ENCODE data around the gene LRP11. TPM values are rescaled to one million over a fixed set of nuclear protein-coding genes. Genes with fewer than 3 reads are reported as not detected.
A peak's percentile ranks its signal among the peaks of the same experiment; 100 is the strongest.
"Not testable (repeated sequence)": the region's sequence is repeated elsewhere in the genome, so short reads cannot be mapped to it uniquely, and the experiment has no call there.

The LRP11 gene, protein sequence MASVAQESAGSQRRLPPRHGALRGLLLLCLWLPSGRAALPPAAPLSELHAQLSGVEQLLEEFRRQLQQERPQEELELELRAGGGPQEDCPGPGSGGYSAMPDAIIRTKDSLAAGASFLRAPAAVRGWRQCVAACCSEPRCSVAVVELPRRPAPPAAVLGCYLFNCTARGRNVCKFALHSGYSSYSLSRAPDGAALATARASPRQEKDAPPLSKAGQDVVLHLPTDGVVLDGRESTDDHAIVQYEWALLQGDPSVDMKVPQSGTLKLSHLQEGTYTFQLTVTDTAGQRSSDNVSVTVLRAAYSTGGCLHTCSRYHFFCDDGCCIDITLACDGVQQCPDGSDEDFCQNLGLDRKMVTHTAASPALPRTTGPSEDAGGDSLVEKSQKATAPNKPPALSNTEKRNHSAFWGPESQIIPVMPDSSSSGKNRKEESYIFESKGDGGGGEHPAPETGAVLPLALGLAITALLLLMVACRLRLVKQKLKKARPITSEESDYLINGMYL
- total RNA-seq (2014; rRNA removed) = 46.6 and 50.9 TPM in 2 replicates
- 12.6 TPM for polyA plus RNA-seq (2012)

DNA sequence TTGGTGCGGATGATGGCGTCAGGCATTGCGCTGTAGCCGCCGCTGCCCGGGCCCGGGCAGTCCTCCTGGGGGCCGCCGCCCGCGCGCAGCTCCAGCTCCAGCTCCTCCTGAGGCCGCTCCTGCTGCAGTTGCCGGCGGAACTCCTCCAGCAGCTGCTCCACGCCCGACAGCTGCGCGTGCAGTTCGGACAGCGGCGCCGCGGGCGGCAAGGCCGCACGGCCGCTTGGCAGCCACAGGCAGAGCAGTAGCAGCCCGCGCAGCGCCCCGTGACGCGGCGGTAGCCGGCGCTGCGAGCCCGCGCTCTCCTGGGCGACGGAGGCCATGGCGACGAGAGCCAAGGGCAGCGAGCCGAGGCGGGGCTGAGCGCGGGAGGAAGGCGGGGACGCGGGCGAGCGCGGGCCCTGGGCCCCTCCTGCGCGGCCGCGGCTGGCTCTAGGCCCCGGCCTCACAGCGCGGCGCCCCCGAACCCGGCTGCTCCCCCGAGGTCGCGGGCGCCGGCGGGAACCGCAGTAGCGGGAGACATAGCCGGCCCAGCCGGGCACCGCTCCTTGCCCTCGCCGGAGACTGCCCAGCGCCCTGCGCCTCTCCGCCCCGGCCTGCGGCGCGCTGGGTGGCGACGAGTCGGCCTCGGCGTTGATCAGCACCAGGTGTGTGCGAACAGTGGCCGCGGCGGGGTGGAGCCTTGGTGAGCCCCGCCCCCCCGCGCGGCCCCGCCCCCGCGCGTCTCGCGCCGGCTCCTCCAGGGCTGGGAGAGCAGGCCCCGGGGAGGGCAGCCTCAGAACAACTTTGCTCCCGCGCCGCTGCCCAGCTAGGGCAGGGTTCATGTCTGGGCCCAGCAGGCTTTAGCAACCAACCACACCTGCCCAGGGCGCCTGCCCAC lies at the start of gene LRP11:
Gene LRP11, minus strand, starts transcription at position 662 of the 880 bp plus-strand sequence. Its CDS starts 339 bp downstream, at position 323.
- DNase-seq (ENCODE audit: low read depth) = peak; percentile 83

- no peak for DNase-seq (ENCODE audit: low read depth)
Observed at GRCh38 chr6:149913540-149914240, 49.5 kb upstream of the LRP11 start.

DNA sequence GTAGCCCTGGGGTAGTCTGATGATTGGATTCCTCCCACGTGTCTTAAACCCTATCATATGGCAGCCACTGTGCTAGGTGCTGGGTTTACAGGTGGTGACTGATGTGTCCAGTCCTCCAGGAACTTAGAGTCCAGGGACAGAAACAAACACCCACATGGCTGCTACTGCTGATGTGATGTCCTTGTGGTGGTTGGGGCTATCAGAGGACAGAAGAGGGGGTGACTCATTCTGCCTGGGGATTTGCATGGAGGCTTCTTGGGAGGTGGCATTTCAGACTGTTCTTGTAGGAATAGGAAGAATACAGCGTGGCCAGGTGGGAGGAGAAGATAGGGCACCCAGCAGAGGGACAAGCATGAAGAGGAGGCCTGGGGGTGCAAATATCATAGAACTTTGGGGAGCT lies 48.9 kb upstream of the LRP11 start:
- DNase-seq (ENCODE audit: low read depth) = no peak

DNA sequence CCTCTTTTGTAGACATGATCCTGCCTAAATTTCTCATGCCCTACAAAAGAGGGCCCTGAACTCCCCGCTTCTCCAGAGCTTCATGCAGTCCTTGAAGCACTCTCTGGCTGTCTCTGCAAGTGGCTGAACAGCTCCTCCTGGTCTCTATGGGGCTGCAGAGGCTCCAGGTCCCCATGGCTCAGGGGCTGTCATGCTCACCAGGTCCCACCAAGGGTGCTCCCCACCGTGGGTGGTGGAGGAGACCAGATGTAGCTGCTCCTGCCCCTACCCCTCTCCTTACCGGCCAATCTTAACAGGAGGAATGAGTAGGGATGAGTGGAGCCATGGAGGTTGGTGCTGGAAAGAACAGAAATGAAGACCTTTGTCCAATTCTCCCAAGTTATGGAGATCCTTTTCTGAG lies 48.5 kb upstream of the LRP11 start:
- DNase-seq (ENCODE audit: low read depth) = not testable (repeated sequence)

DNA sequence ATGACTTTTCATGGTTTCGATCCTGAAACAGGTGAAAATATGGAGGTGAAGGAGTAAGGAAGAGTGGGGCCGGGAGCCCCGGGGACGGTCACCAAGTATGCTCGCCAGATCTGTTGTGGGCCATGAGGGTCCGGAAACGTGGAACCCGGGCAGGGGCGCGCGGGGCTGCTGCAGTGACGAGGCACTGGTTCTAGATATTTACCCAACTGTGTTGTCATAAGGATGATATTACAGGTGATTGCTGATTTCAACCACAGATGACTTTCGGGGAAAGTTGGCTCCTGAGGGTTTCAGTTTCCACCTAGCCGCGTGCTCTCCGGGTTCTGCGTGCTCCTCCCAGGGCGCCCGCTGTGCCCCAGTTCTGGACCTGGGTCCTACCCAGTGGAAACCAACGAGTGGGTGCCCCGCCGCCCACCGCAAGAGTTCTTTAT lies 46.6 kb upstream of the LRP11 start:
- no peak for DNase-seq (ENCODE audit: low read depth)

DNA sequence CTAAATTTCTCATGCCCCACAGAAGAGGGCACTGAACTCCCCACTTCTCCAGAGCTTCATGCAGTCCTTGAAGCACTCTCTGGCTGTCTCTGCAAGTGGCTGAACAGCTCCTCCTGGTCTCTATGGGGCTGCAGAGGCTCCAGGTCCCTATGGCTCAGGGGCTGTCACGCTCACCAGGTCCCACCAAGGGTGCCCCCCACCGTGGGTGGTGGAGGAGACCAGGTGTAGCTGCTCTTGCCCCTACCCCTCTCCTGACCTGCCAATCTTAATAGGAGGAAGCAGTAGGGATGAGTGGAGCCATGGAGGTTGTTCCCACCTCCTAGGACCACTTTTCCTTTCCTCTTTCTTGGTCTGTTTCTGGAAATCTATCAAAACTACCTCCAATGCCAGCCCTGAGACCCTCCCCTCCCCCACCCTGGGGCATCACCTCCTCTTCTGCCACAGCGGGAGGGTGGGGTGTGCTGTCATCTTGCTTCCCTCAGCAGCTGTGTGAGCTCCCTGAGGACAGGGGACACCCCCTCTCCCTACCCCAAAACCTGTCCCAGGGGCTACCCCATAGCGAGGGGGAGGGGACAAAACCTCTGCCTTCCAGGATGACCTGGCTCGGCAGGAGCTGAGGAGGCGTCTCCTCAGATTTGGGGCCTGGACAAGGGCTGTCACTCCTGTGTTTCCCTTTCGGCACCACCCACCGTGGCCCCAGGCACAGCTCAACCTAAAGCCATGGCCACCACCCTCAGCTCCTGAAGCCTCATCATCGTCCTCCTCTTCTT lies 45.7 kb upstream of the LRP11 start:
- no peak for DNase-seq (ENCODE audit: low read depth)

DNA sequence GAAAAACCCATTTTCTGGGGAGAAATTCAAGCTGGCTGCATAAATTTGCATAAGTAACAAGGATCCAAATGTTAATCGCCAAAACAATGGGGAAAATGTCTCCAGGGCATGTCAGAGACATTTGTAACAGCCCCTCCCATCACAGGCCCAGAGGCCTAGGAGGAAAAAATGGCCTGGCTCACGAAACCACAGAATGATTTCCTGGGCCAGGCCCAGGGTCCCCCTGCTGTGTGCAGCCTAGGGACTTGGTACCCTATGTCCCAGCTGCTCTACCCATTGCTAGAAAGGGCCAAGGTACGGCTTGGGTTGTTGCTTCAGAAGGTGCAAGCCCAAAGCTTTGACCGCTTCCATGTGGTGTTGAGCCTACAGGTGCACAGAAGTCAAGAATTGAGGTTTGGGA lies 44.3 kb upstream of the LRP11 start:
- DNase-seq (ENCODE audit: low read depth) = not testable (repeated sequence)

DNA sequence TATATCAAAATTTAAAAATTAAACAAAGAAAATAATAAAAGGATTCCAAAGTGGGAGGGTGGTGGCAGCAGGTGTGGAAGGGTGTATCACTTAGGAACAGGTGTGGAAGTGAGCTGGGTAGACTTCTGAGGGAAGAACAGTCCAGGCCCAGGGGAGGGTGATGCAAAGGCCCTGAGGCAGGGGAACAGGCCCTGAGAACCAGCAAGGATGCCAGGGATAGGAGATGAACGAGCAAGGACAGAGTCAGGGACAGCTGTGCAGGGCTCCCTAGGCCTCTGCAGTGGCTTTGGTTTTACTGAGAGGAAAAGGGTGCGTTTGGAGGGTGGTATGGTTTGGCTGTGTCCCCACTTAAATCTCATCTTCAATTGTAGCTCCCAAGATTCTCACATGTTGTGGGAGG lies 43.2 kb upstream of the LRP11 start:
- DNase-seq (ENCODE audit: low read depth) = no peak

DNA sequence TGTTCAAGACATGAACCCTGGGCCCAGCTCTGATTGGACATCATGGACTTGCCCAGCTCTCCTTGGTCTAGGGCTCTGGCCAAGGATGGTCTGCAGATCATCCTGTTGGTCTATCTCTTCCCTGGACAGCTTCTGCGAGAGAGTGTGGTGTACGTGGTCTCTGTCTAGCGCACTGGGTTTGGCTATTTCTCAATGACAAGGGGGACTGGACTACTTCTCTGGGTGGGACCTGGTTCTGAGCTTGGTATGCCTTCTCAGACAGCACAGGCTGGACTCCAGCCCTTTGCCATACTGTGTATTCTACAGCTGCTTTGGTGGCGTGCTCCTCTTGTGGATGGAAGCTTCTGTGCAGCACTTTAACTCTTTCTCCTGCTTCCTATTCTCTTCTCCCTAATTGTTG lies 42.2 kb upstream of the LRP11 start:
- DNase-seq (ENCODE audit: low read depth) = no peak

GRCh38 chr6:149905911-149906371 lies 41.8 kb upstream of the LRP11 start:
- no peak for DNase-seq (ENCODE audit: low read depth)

- DNase-seq (ENCODE audit: low read depth) = no peak
Observed at GRCh38 chr6:149905371-149905910, 41.3 kb upstream of the LRP11 start.

DNA sequence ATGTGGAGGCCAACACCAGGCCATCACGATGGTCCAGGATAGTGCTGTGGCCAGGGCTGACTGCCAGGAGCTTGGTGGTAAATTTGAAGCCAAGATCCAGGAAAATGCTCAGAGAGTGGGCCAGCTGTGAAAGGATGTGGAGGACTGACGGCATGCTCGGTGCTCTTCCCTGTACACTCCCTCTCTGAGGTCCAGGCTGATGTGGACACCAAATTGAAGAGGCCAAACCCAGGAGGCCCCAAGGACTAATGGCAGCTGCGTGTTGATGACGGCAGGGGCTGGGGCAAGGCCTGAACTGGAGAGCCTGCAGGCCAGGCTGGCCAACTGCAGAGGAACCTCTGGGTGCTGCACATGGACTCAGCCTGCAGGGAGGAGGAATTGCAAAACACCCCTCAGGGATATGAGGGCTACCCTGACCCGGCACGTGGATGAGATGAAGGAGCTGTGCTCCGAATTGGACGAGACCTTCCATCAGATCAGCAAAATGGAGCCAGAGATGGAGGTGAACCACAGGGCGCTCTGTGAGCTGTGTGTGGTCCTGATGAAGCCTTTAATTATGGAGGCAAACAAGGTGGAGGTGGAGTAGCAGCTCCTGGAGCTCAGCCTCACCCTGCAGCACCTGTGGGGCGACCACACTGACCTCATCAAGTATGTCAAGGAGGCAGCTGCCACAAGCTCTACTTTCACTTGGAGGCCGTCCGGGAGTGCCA lies 40.7 kb upstream of the LRP11 start:
- DNase-seq (ENCODE audit: low read depth) = no peak

- no peak for DNase-seq (ENCODE audit: low read depth)
Observed at GRCh38 chr6:149903938-149904611, 39.9 kb upstream of the LRP11 start.

DNA sequence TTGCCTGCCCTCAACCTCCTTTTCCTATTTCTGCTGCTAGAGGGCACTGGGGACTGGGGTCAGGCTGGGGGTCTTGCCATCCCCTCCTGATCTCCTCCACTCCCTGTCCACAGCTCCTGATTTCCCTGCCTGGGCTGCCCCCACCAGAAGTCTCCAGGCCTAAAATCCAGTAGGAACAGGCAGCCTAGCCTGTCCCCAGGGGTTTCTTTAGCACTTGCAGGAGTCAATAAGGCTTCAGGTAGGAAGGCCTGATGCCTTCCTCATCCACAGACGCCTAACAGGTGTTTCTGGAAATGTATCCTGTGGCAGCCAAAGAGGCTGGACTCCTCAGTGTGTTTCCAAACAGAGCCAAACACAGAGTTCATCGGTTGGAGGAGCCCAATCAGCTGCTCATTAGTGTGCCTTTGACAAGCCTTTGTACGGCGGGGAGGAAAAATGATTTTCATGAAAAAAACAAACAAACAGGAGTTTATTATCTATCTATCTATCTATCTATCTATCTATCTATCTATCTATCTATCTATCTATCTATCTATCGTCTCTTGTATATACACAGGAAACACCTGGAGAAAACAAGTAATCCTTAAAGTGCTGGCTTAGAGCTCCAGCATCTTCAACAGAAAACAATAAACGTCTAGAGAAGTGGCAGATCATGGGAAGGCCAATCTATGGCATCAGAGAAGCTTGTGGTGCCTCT lies 37.4 kb upstream of the LRP11 start:
- no peak for DNase-seq (ENCODE audit: low read depth)

DNA sequence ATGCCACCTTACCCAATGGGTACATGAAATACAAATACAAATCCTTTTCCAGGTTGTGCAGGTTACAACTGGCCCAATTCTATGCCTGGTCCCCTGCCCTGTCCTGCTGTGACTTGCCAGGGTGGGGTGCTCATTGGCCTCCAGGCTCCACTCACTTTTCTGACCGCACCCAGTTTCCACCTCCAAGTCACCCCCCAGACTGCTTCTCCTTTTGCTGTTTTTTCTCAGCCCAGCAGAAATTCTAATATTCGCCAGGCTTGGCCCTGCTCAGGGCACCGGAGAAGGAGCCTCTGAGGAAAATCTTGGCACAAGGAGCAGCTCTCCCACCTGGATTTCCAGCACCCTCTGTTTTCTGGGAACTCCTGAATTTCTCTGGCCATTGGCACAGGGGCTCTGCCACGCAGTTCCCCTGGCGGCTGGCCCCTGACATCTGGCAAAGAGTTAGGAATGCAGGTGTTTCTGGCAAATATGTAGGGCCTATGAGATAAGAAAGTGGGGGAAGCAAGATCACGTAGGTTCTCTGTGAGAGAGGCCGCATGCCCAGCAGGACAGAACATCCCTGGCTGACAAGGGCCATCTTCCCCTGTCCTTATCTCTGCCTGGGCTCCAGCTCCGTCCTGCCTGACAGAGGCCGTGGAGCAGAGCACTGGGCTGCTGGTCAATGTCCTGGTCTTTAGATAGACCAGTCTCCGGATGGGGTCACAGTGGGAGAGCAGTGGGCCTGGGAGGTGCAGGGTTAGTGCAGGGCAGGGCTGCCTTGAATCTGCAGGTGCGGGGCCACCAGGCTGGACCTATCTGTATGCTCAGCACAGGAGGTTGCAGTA lies 36.7 kb upstream of the LRP11 start:
- DNase-seq (ENCODE audit: low read depth) = no peak

GRCh38 chr6:149899926-149900619 lies 35.9 kb upstream of the LRP11 start:
- no peak for DNase-seq (ENCODE audit: low read depth)

DNA sequence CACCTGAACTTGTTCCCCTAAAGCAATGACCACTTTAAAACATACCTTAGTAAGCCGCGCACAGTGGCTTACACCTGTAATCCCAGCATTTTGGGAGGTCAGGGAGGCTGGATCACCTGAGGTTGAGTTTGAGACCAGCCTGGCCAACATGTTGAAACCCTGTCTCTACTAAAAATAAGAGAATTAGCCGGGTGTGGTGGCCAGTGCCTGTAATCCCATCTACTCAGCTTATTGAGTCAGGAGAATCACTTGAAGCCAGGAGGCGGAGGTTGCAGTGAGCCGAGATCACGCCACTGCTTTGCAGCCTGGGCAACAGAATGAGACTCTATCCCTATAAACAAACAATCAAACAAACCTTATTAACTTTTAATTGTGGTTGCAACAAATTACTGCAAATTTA lies 35.3 kb upstream of the LRP11 start:
- no peak for DNase-seq (ENCODE audit: low read depth)
